GM11168 (cell line): ENCODE results near the gene NUDCD3.

Source experiments
- in situ Hi-C: fragments of 300-500 bp; cut with MboI; formaldehyde crosslinking; loops from one replicate; pipeline ENCODE4 v1.12.0; 2022; ENCODE audit warnings: low sequenced_read_pairs; ENCODE audit not compliant: unreplicated experiment

NUDCD3 gene

DNA sequence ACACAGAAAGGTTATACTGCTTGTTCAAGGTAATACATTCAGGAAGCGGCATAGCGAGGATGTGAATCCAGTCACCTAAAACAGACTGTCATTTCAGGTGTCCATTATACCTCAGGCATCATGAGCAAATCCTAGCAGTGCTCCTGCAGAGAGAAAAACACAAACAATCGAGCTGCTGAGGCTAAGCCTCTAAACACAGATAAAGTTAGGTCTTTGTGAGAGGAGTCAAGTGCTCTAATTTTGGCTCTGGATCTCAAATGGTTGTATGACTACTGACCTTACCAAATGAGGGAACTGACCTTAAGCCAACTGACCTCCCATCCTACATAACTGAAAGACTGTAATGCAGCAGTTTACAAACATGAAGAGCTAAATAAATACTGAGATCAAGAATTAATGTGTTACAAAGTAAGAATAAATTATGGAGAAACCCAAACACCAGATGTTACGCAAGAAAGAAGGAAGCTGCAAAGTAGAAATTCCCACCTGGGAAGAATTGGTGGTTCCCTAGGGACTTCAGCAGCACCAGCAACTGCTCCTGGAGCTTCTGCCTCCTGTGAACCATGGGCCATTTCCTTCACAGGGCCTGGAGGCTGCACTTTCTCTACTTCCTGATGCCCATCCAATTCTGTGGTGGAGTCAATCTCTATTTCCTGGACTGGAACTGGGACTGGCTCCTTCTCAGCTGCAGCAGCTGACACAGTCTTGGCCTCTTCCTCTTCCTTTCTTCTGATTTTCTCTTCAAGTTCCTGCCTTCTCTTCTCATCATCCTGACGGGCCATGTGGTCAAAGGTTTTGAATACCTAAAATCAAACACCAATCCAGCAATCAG, 5.8 kb downstream of the NUDCD3 start:
- in situ Hi-C loops = no loop called here

DNA sequence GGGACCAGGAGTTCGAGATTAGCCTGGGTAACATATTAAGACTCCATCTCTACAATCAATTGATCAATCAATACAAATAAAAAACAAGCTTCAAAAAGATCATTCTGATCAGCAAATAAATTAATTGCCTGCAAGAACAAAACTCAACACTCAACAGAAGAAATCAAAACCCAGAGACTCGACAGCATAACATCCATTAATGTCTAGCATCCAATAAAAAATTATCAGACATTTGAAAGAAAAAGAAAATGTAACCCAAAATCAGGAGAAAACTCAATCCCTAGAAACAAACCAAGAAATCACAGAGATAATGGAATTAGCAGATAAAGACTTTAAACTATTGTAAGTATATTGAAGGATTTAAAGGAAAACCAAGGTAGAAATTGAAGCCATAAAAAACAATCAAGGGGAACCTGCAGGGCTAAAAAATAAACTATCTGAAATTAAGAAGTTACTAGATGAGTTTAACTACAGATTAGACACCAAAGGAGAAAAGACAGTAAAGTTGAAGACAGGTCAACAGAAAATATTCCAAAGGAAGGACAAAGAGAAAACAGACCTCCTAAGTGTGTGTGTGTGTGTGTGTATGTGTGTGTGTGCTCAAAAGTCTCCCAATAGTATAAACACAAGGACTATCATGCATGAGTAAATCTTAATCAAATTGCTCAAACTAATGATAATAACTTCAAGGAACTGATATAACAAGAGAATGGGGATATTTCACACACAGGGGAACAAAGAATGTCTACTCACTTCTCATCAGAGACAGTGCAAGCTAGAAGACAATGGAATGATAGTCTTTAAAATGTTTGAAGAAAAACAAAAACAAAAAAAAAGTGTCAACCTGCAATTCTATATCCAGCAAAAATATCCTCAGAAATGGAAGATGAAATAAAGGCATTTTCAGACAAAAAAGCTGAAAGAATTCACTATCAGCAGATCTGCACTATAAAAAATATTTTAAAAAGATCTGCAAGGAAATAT, 7.7 kb downstream of the NUDCD3 start:
- in situ Hi-C loops = no loop called here

GRCh38 chr7:44477938-44478337, 12.5 kb downstream of the NUDCD3 start:
- in situ Hi-C loops = loop anchor here (10.0 kb wide), 1 partner anchor 233 kb away; no protein-coding TSS in a partner anchor

GRCh38 chr7:44477063-44477830, 13.2 kb downstream of the NUDCD3 start:
- in situ Hi-C loops = loop anchor here (10.0 kb wide), 1 partner anchor 232 kb away; no protein-coding TSS in a partner anchor

GRCh38 chr7:44476313-44476712, 14.1 kb downstream of the NUDCD3 start:
- in situ Hi-C loops = loop anchor here (10.0 kb wide), 1 partner anchor 232 kb away; no protein-coding TSS in a partner anchor

DNA sequence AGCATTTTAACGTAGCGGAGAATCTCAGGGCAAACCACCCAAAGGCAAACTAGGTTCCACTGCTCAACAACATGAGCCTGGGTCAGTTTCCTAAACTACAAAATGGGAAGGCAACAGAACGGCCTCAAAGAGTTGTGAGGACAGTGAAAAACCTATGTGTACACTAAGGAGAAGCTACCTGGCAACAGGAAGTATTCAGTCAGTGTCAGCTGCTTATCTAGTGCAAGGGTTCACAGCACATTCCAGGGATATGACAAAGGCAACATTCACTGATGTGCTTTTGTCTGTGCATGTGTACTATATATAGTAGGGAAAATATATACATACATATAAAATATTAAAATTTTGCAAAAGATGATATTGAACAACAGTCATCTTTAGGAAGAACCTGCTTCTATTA, 17.2 kb downstream of the NUDCD3 start:
- in situ Hi-C loops = loop anchor here (10.0 kb wide), 1 partner anchor 228 kb away; no protein-coding TSS in a partner anchor

GRCh38 chr7:44472843-44473242, 17.6 kb downstream of the NUDCD3 start:
- in situ Hi-C loops = loop anchor here (10.0 kb wide), 1 partner anchor 228 kb away; no protein-coding TSS in a partner anchor

DNA sequence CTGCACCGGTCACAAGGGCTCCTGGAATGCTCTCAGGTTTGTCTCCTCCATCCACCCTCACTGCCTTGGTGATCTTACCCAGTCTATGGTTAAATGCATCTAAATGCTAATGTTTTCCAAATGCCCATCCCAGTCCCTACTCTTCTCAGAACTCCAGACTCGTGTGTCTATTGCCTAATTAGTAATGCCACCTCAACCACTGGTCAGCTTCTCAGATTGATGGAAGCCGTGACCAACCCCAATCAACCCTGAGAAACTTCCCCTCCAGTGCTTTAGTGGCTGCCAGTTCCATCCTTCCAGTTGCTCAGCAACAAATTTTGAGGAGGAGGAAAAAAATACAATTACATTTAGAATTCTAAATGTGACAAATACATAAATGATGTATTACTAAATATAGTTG, 18.6 kb downstream of the NUDCD3 start:
- in situ Hi-C loops = loop anchor here (10.0 kb wide), 1 partner anchor 227 kb away; no protein-coding TSS in a partner anchor

GRCh38 chr7:44471436-44471835, 19.0 kb downstream of the NUDCD3 start:
- in situ Hi-C loops = loop anchor here (10.0 kb wide), 1 partner anchor 227 kb away; no protein-coding TSS in a partner anchor

GRCh38 chr7:44470628-44471245, 19.7 kb downstream of the NUDCD3 start:
- in situ Hi-C loops = loop anchor here (10.0 kb wide), 1 partner anchor 226 kb away; no protein-coding TSS in a partner anchor

DNA sequence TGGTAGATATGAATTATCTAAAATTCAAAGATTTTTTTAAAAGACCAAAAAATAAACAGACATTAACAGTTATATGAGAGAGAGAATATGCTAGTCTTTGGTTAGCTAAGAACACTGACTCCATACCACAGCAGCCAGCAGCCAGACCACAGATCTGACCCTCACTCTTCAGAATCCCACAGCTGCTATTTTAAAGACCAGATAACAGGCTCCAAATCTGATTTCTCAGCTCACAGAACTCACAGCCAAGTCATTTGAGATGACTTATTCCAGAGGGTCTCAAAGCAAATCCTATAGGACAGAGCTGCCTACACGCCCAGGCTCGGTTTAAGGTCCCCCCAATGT, 20.4 kb downstream of the NUDCD3 start:
- in situ Hi-C loops = loop anchor here (10.0 kb wide), 1 partner anchor 225 kb away; no protein-coding TSS in a partner anchor

GRCh38 chr7:44469461-44470134, 20.9 kb downstream of the NUDCD3 start:
- in situ Hi-C loops = loop anchor here (10.0 kb wide), 1 partner anchor 225 kb away; no protein-coding TSS in a partner anchor

DNA sequence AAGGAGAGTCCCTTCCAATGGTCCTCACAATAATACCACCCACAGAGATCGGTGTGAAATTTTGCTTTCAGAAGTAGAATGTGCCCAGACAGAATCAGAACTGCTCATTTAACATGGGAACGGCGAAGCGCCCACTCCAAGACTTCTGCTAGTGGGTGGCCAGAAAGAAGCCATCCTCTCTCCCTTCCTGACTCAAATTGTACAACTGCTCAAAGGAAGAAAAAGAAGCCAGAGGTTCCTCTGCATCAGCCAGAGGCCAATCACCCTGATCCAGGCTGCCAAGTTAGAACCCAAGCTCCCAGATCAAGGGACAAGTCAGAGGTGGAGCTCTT, 23.3 kb downstream of the NUDCD3 start:
- in situ Hi-C loops = no loop called here

- in situ Hi-C loops = no loop called here
Observed at GRCh38 chr7:44466300-44467216, 23.9 kb downstream of the NUDCD3 start.

- in situ Hi-C loops = no loop called here
Observed at GRCh38 chr7:44465490-44465889, 25.0 kb downstream of the NUDCD3 start.

DNA sequence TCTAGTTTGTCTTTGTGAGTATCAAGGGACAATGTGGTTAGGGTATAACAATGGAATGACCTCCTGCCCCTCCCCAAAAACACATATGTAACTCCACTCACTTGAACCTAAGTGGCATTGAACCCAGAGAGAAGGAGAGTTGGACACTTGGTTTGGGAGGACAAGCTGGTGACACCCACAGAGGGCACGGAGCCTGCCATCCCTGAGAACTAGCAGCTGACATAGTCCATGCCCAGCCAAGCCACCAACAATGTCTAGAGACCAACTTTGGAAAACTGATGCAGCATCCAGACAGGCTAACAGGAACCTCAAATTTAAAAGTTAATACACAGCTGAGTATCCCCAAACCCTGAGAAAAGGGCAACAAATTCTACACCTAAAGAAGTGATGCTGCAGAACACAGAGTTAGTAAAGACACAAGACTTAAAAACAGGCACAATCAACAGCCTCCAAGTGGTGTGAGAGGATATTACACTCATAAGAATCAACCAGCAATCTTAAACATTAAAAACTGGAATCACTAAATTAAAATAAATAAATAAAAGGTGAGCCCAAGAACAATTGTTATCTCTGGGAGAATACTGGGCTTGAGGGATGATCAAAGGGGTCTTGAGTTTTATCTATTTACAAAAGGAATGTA, 27.2 kb downstream of the NUDCD3 start:
- in situ Hi-C loops = no loop called here

DNA sequence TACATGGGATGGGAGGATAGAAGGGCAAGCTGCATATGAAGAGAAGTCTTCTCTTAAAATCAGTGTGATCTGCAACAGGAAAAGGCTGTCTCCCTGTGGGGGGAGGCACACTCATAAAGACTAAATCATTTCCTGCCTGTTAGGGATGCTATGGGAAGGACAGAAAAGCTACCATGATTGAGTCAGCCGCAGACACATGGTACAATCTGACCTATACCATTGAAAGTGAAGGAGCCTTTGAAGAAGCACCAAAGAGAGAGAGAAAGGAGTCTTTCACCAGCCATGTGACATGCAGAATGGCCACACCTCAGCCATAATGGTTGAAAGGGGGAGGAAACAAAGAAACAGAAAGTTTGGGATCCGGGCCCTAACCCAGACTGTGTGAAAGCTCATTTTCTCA, 29.1 kb downstream of the NUDCD3 start:
- in situ Hi-C loops = no loop called here
